H1 (cell line): ENCODE results near the gene TMEM156. TPM values are rescaled to one million over a fixed set of nuclear protein-coding genes. Genes with fewer than 3 reads are reported as not detected.
"Not testable (repeated sequence)": the region's sequence is repeated elsewhere in the genome, so short reads cannot be mapped to it uniquely, and the experiment has no call there.

Experiments
- CTCF ChIA-PET: fragments of 300-600 bp; sonication (Branson Sonifier 250); formaldehyde crosslinking; loops from one replicate; lab custom pipeline; 2021; ENCODE audit not compliant: partially characterized antibody; lab: Charles Lee
- POLR2A ChIA-PET: fragments of 300-600 bp; sonication (Branson Sonifier 250); formaldehyde crosslinking; loops from one replicate; lab custom pipeline; 2021; ENCODE audit warnings: inconsistent platforms; ENCODE audit not compliant: partially characterized antibody; lab: Charles Lee
- DNase-seq, 2 experiments: peaks; one replicate each; pipeline versions ENCODE4 v3.0.0 to v3.0.0-alpha.2; 2010 to 2022; ENCODE audit warnings: low spot score in 2 of 2, low read depth in 1 of 2, mixed read lengths in 1 of 2
- FAIRE-seq: peaks from 2 replicates; lab custom pipeline; 2011; peaks lifted over from hg19 to GRCh38; lab: Jason Lieb, UNC
- H2AFZ ChIP-seq: 2 replicates; pipeline ENCODE4 v1.8.1; 2012; ENCODE audit warnings: low read length, inconsistent platforms
- H2AK5ac ChIP-seq: 2 replicates; pipeline ENCODE4 v1.6.1; 2013; ENCODE audit warnings: low read depth, low read length
- H2BK120ac ChIP-seq: replicated peaks from 2 replicates; pipeline ENCODE3; 2013; ENCODE audit warnings: low read depth, low read length, inconsistent platforms
- H2BK12ac ChIP-seq: 2 replicates; pipeline ENCODE4 v1.6.1; 2013; ENCODE audit warnings: low read depth, low read length
- H2BK15ac ChIP-seq: 2 replicates; pipeline ENCODE4 v1.6.1; 2013; ENCODE audit warnings: low read length
- H2BK20ac ChIP-seq: 2 replicates; pipeline ENCODE4 v1.6.1; 2013; ENCODE audit warnings: low read length
- H2BK5ac ChIP-seq: 2 replicates; pipeline ENCODE4 v1.6.1; 2013; ENCODE audit warnings: low read depth, low read length
- H3K14ac ChIP-seq: 2 replicates; pipeline ENCODE4 v1.6.1; 2013; ENCODE audit warnings: inconsistent platforms; ENCODE audit not compliant: insufficient read length
- H3K18ac ChIP-seq: 2 replicates; pipeline ENCODE4 v1.6.1; 2013; ENCODE audit warnings: low read length; ENCODE audit errors: extremely low read depth
- H3K23ac ChIP-seq: 2 replicates; pipeline ENCODE4 v1.6.1; 2013; ENCODE audit warnings: inconsistent platforms; ENCODE audit not compliant: insufficient read length
- H3K23me2 ChIP-seq: 2 replicates; pipeline ENCODE4 v1.6.1; 2013; ENCODE audit warnings: low read depth, low read length
- H3K27ac ChIP-seq: 2 replicates; pipeline ENCODE4 v1.6.1; 2011; ENCODE audit warnings: low read depth, low read length, inconsistent platforms
- H3K27me3 ChIP-seq, 4 experiments: replicated peaks in 1 of 4; 1 replicate in 1 of 4; 2 replicates in 3 of 4; pipeline versions ENCODE4 v1.6.1 to v1.8.1; 2011 to 2013; ENCODE audit warnings: low read length in 3 of 4, mild to moderate bottlenecking in 3 of 4, inconsistent platforms in 2 of 4, mixed read lengths in 2 of 4, moderate library complexity in 1 of 4; ENCODE audit not compliant: control insufficient read depth in 3 of 4, insufficient read depth in 3 of 4; ENCODE audit errors: extremely low read depth in 1 of 4
- H3K36me3 ChIP-seq, 4 experiments: 2 replicates each; pipeline versions ENCODE4 v1.6.1 to v1.8.1; 2011 to 2013; ENCODE audit warnings: mild to moderate bottlenecking in 4 of 4, low read length in 3 of 4, moderate library complexity in 2 of 4, control low read depth in 1 of 4, inconsistent platforms in 1 of 4; ENCODE audit not compliant: insufficient read depth in 4 of 4, control insufficient read depth in 2 of 4
- H3K4ac ChIP-seq: replicated peaks from 2 replicates; pipeline ENCODE3; 2013; ENCODE audit warnings: low read length, low read depth, mixed read lengths, inconsistent platforms; ENCODE audit not compliant: insufficient read length
- H3K4me1 ChIP-seq, 4 experiments: replicated peaks in 1 of 4; 1 replicate in 1 of 4; 2 replicates in 3 of 4; pipeline versions ENCODE4 v1.6.1 to v1.8.1; 2011 to 2013; ENCODE audit warnings: low read length in 3 of 4, inconsistent platforms in 2 of 4, mixed read lengths in 1 of 4; ENCODE audit not compliant: insufficient read depth in 4 of 4, control insufficient read depth in 3 of 4
- H3K4me2 ChIP-seq, 2 experiments: 2 replicates each; pipeline versions ENCODE4 v1.6.1 to v1.8.1; 2011 to 2013; ENCODE audit warnings: low read depth in 2 of 2, low read length in 2 of 2, control low read depth in 1 of 2, inconsistent platforms in 1 of 2, mild to moderate bottlenecking in 1 of 2; ENCODE audit not compliant: insufficient read depth in 1 of 2
- H3K4me3 ChIP-seq, 4 experiments: fragments of 200-600, 300-600 bp in 1 of 4; sonication (generic), shearing (Covaris generic), sonication (Bioruptor Twin) in 1 of 4; 2 replicates each; pipeline versions ENCODE4 v1.5.1 to v1.8.1; 2011 to 2016; ENCODE audit warnings: low read length in 4 of 4, low read depth in 3 of 4, control low read depth in 2 of 4, inconsistent platforms in 2 of 4, mild to moderate bottlenecking in 2 of 4, mixed read lengths in 1 of 4, moderate library complexity in 1 of 4; ENCODE audit not compliant: insufficient read depth in 2 of 4; ENCODE audit errors: extremely low read depth in 1 of 4
- H3K56ac ChIP-seq: replicated peaks from 2 replicates; pipeline ENCODE3; 2013; ENCODE audit warnings: low read depth, mild to moderate bottlenecking, mixed read lengths, low read length, inconsistent platforms; ENCODE audit not compliant: insufficient read length
- H3K79me1 ChIP-seq: 2 replicates; pipeline ENCODE4 v1.6.1; 2013; ENCODE audit warnings: low read depth, low read length, control low read depth
- H3K79me2 ChIP-seq, 2 experiments: 2 replicates each; pipeline versions ENCODE4 v1.6.1 to v1.8.1; 2012 to 2013; ENCODE audit warnings: low read length in 2 of 2, mild to moderate bottlenecking in 2 of 2, inconsistent platforms in 1 of 2; ENCODE audit not compliant: insufficient read depth in 2 of 2, control insufficient read depth in 1 of 2
- H3K9ac ChIP-seq, 4 experiments: replicated peaks in 1 of 4; 1 replicate in 1 of 4; 2 replicates in 3 of 4; pipeline versions ENCODE4 v1.6.1 to v1.8.1; 2011 to 2013; ENCODE audit warnings: low read depth in 3 of 4, low read length in 3 of 4, control low read depth in 2 of 4, mild to moderate bottlenecking in 2 of 4, moderate library complexity in 2 of 4, inconsistent platforms in 1 of 4; ENCODE audit errors: extremely low read depth in 1 of 4
- H3K9me3 ChIP-seq, 2 experiments: 2 replicates each; pipeline versions ENCODE4 v1.6.1 to v1.8.1; 2012 to 2013; ENCODE audit warnings: mild to moderate bottlenecking in 2 of 2, moderate library complexity in 2 of 2, control low read depth in 1 of 2, inconsistent platforms in 1 of 2, low read depth in 1 of 2, low read length in 1 of 2, mixed read lengths in 1 of 2; ENCODE audit not compliant: insufficient read depth in 2 of 2
- H4K20me1 ChIP-seq, 2 experiments: replicated peaks in 1 of 2; 2 replicates each; pipeline versions ENCODE3 to v1.8.1; 2011 to 2013; ENCODE audit warnings: inconsistent platforms in 2 of 2, low read length in 2 of 2, mild to moderate bottlenecking in 1 of 2; ENCODE audit not compliant: insufficient read depth in 2 of 2, control insufficient read depth in 1 of 2
- H4K5ac ChIP-seq: 2 replicates; pipeline ENCODE4 v1.6.1; 2013; ENCODE audit warnings: low read length, low read depth, mixed read lengths, inconsistent platforms; ENCODE audit not compliant: insufficient read length
- H4K8ac ChIP-seq: 2 replicates; pipeline ENCODE4 v1.8.0; 2013; ENCODE audit warnings: mild to moderate bottlenecking, moderate library complexity, low read length, inconsistent platforms; ENCODE audit not compliant: insufficient read depth; ENCODE audit errors: extremely low read depth
- H4K91ac ChIP-seq: replicated peaks from 2 replicates; pipeline ENCODE3; 2013; ENCODE audit warnings: low read length, mixed read lengths, inconsistent platforms; ENCODE audit not compliant: insufficient read length
- WGBS, 2 experiments: shearing (Covaris generic) in 1 of 2; methylation state at CpG; one replicate each; pipeline versions ENCODE4 v1.1.6 to v1.1.7; 2013 to 2015; ENCODE audit warnings: low lambda C conversion rate in 2 of 2, mixed read lengths in 2 of 2, inconsistent platforms in 1 of 2, low coverage in 1 of 2, missing lambda C conversion rate in 1 of 2; ENCODE audit not compliant: insufficient replicate concordance in 2 of 2, insufficient coverage in 1 of 2, insufficient read length in 1 of 2; ENCODE audit errors: extremely low coverage in 1 of 2, missing lambda C conversion rate in 1 of 2; 5-methylcytosine and 5-hydroxymethylcytosine counted together
- polyA plus RNA-seq, 7 experiments: library from polyadenylated mRNA; depleted of rRNA in 3 of 7; stranded (reverse) in 5 of 7; unstranded in 2 of 7; fragments of >200 nt in 5 of 7; fragments of 200-250 nt in 2 of 7; gene quantifications; 1 replicate in 5 of 7; 2 replicates in 1 of 7; 4 replicates in 1 of 7; pipeline versions ENCODE4 v1.2.1 to v1.2.3, GENCODE V29; 2011 to 2013; ENCODE audit warnings: missing spikeins in 2 of 7, mixed read lengths in 2 of 7
- total RNA-seq: library from RNA; stranded (reverse); fragmentation: NEBNext Ultra II Directional; extraction: Animal tissue kit (Norgen Biotek cat#: 25700); gene quantifications from 2 replicates; pipeline ENCODE4 v1.2.1, GENCODE V29; 2021

The TMEM156 gene
- total and polyA plus RNA-seq, 2 of the 8 experiments (the other 6 are each of a cell fraction or from before 2014, with no cell fraction given) = not detected

DNA sequence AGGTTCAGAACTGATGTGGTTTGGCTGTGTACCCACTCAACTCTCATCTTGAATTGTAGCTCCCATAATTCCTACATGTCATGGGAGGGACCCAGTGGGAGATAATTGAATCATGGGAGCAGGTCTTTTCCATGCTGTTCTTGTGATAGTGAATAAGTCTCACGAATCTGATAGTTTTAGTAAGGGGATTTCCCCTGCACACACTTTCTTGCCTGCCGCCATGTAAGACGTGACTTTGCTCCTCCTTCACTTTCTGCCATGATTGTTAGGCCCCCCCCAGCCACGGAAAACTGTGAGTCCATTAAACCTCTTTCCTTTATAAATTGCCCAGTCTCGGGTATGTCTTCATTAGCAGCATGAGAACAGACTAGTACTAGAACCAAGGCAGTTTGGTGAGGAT lies 73.0 kb downstream of the TMEM156 start:
- H2BK5ac ChIP-seq, H3K4ac ChIP-seq, H3K18ac ChIP-seq, H3K4me3 ChIP-seq, H2BK12ac ChIP-seq, H3K23ac ChIP-seq, H3K9me3 ChIP-seq, FAIRE-seq, H4K91ac ChIP-seq, H3K9ac ChIP-seq, H3K4me2 ChIP-seq, H3K27me3 ChIP-seq, H3K56ac ChIP-seq, H2BK20ac ChIP-seq, H3K79me1 ChIP-seq, H3K36me3 ChIP-seq, H2AFZ ChIP-seq, H4K8ac ChIP-seq, H3K27ac ChIP-seq, DNase-seq, H4K20me1 ChIP-seq, H3K23me2 ChIP-seq, H3K14ac ChIP-seq, POLR2A ChIA-PET, CTCF ChIA-PET, H4K5ac ChIP-seq, H2BK120ac ChIP-seq, H2AK5ac ChIP-seq, H2BK15ac ChIP-seq, H3K79me2 ChIP-seq, H3K4me1 ChIP-seq: not testable (repeated sequence)
- WGBS, 2 experiments = 97% methylated on average over 5 of the region's 5 CpGs; no CpG with 5 or more reads in 1 of the 2 experiments
